B cell (primary cell): ENCODE data around the gene RNF175. TPM values are rescaled to one million over a fixed set of nuclear protein-coding genes. Genes with fewer than 3 reads are reported as not detected.

Experiments used
- ATAC-seq: fragments of 200-7000 bp; cut with Tn5 transposase; one replicate; pipeline ENCODE4 v1.10.0; 2021; ENCODE audit warnings: low read depth, mild to moderate bottlenecking, moderate number of reproducible peaks, moderate library complexity
- CTCF ChIA-PET: fragments of 350-600 bp; sonication (Branson Sonifier 250); formaldehyde crosslinking; loops from one replicate; lab custom pipeline; 2021; ENCODE audit warnings: antibody characterized with exemption, inconsistent platforms; lab: Charles Lee
- POLR2A ChIA-PET: fragments of 350-600 bp; sonication (Branson Sonifier 250); formaldehyde crosslinking; loops from one replicate; lab custom pipeline; 2021; ENCODE audit warnings: antibody characterized with exemption; lab: Charles Lee
- DNase-seq: peaks from one replicate; pipeline ENCODE4 v3.0.0; 2013
- H2AFZ ChIP-seq: 2 replicates; pipeline ENCODE4 v1.6.1; 2012; ENCODE audit warnings: mild to moderate bottlenecking, low read depth, low read length; ENCODE audit not compliant: insufficient read depth, poor library complexity, severe bottlenecking
- H3K27ac ChIP-seq, 2 donors: 1 replicate in 1 of 2; 2 replicates in 1 of 2; pipeline ENCODE4 v1.5.1; 2012 to 2013; ENCODE audit warnings: low read length in 2 of 2, mild to moderate bottlenecking in 2 of 2, moderate library complexity in 1 of 2
- H3K27me3 ChIP-seq, 4 experiments: fragments of 200-600 bp in 1 of 4; sonication (generic) in 1 of 4; replicated peaks in 1 of 4; 1 replicate in 2 of 4; 2 replicates in 2 of 4; pipeline versions ENCODE4 v1.6.1 to v1.7.0; 2013 to 2016; ENCODE audit warnings: low read length in 3 of 4, mild to moderate bottlenecking in 2 of 4, mixed read lengths in 1 of 4, moderate library complexity in 1 of 4; ENCODE audit not compliant: insufficient read depth in 4 of 4, control insufficient read depth in 3 of 4; ENCODE audit errors: control extremely low read depth in 1 of 4
- H3K36me3 ChIP-seq, 2 experiments: replicated peaks in 1 of 2; 1 replicate in 1 of 2; 2 replicates in 1 of 2; pipeline versions ENCODE4 v1.6.1 to v1.7.1; 2013; ENCODE audit warnings: low read length in 1 of 2; ENCODE audit not compliant: insufficient read depth in 2 of 2, control insufficient read depth in 1 of 2; ENCODE audit errors: control extremely low read depth in 1 of 2, extremely low read depth in 1 of 2
- H3K4me1 ChIP-seq, 2 donors: fragments of 200-600 bp in 1 of 2; sonication (generic) in 1 of 2; 1 replicate in 1 of 2; 2 replicates in 1 of 2; pipeline versions ENCODE4 v1.5.1 to v1.6.1; 2013 to 2017; ENCODE audit warnings: low read length in 2 of 2; ENCODE audit not compliant: control insufficient read depth in 2 of 2, insufficient read depth in 2 of 2
- H3K4me2 ChIP-seq: replicated peaks from 2 replicates; pipeline ENCODE3; 2012; ENCODE audit warnings: mild to moderate bottlenecking, low read depth, low read length; ENCODE audit not compliant: poor library complexity, severe bottlenecking
- H3K4me3 ChIP-seq, 5 experiments: fragments of 200-600 bp in 1 of 5; sonication (generic) in 1 of 5; 1 replicate in 3 of 5; 2 replicates in 2 of 5; pipeline versions ENCODE4 v1.5.1 to v1.7.0; 2011 to 2016; ENCODE audit warnings: low read length in 4 of 5, mild to moderate bottlenecking in 4 of 5, low read depth in 2 of 5, control low read depth in 1 of 5, moderate library complexity in 1 of 5; ENCODE audit not compliant: insufficient read depth in 1 of 5; ENCODE audit errors: control extremely low read depth in 1 of 5, extremely low read depth in 1 of 5
- H3K79me2 ChIP-seq: fragments of 200-600 bp; sonication (generic); one replicate; pipeline ENCODE4 v1.6.0; 2016; ENCODE audit warnings: low read length; ENCODE audit not compliant: control insufficient read depth, insufficient read depth
- H3K9ac ChIP-seq: fragments of 200-600 bp; sonication (generic); 2 replicates; pipeline ENCODE4 v1.6.1; 2017; ENCODE audit warnings: mild to moderate bottlenecking, low read length, moderate library complexity
- H3K9me3 ChIP-seq, 3 donors: one replicate each; pipeline versions ENCODE4 v1.6.1 to v1.7.1; 2013; ENCODE audit warnings: low read length in 2 of 3; ENCODE audit not compliant: control insufficient read depth in 2 of 3, insufficient read depth in 1 of 3; ENCODE audit errors: control extremely low read depth in 1 of 3
- H4K20me1 ChIP-seq: 2 replicates; pipeline ENCODE4 v1.6.0; 2012; ENCODE audit warnings: mild to moderate bottlenecking, low read length; ENCODE audit not compliant: insufficient read depth, control insufficient read depth, poor library complexity, severe bottlenecking
- H3K27ac Mint-ChIP-seq: one replicate; pipeline ENCODE4 v1.8.0; 2021; ENCODE audit warnings: mixed read lengths
- H3K27me3 Mint-ChIP-seq: one replicate; pipeline ENCODE4 v1.8.0; 2021; ENCODE audit warnings: mixed read lengths
- H3K4me1 Mint-ChIP-seq: one replicate; pipeline ENCODE4 v1.8.0; 2021; ENCODE audit warnings: mixed read lengths
- H3K4me3 Mint-ChIP-seq: one replicate; pipeline ENCODE4 v1.8.0; 2021; ENCODE audit warnings: mixed read lengths
- H3K9me3 Mint-ChIP-seq: one replicate; pipeline ENCODE4 v1.8.0; 2022; ENCODE audit warnings: mixed read lengths; ENCODE audit not compliant: insufficient read depth
- CTCF ChIP-seq: fragments of 200-600 bp; IDR thresholded peaks from one replicate; pipeline ENCODE4 v1.8.0; 2022; ENCODE audit warnings: antibody characterized with exemption, mild to moderate bottlenecking
- EZH2 ChIP-seq: IDR thresholded peaks from 2 replicates; pipeline ENCODE4 v1.6.1; 2012; ENCODE audit warnings: borderline replicate concordance, low read depth, mild to moderate bottlenecking, moderate library complexity, low read length; ENCODE audit not compliant: insufficient read depth, poor library complexity, severe bottlenecking
- WGBS: methylation state at CpG from one replicate; pipeline ENCODE4 v1.1.5; 2013; ENCODE audit warnings: missing lambda C conversion rate; ENCODE audit not compliant: insufficient coverage; 5-methylcytosine and 5-hydroxymethylcytosine counted together
- intact Hi-C: fragments of 100-400 bp; cut with micrococcal nuclease; formaldehyde crosslinking; loops from one replicate; pipeline ENCODE4 v1.10.0; 2022
- polyA plus RNA-seq: library from polyadenylated mRNA; depleted of rRNA; stranded (reverse); fragments of >200 nt; gene quantifications from 2 replicates; pipeline ENCODE4 v1.2.3, GENCODE V29; 2012
- total RNA-seq, 2 donors: library from RNA; stranded (reverse); fragments of 120-200 nt in 1 of 2; gene quantifications; 1 replicate in 1 of 2; 2 replicates in 1 of 2; pipeline versions ENCODE4 v1.2.3 to v1.2.4, GENCODE V29; 2013 to 2022

RNF175 gene
- total and polyA plus RNA-seq, 2 donors (not counting 1 experiment from before 2014, with no cell fraction given), result not detected

GRCh38 chr4:153684182-153684970 is 75.4 kb downstream of the RNF175 start, which contains the start of gene TLR2:
Gene TLR2, plus strand, starts transcription at chr4:153684280. Its CDS starts 18,628 bp downstream, at chr4:153702908.
- ATAC-seq (peak; percentile 93), DNase-seq (peak; percentile 86)
- POLR2A ChIA-PET, result no interaction called here
- peak within 1 kb of the TSS; percentile 68 to 90 (median 87) for H3K4me3 ChIP-seq
- Mint-ChIP-seq H3K4me3 (peak within 1 kb of the TSS; percentile 89), H3K9me3 (peaks cover 12% of the 10 kb centered on the region), H3K4me1 (peaks cover 15% of the 10 kb centered on the region), H3K27me3 (peaks cover 7% of the 10 kb centered on the region), H3K27ac (peak within 1 kb of the TSS; percentile 73)
- peaks cover 1 to 16% (median 15%) of the 10 kb centered on the region in 3 donors for H3K9me3 ChIP-seq
- peaks cover 4% of the 10 kb centered on the region in 2 experiments for H3K36me3 ChIP-seq
- H3K27me3 ChIP-seq, result peaks cover 0 to 15% (median 7%) of the 10 kb centered on the region in 4 experiments
- peak within 1 kb of the TSS; percentile 99 for H3K4me2 ChIP-seq
- CTCF ChIA-PET, result interaction anchor here (1.0 to 1.8 kb wide), 2 partner anchors 66 to 745 kb away, joined by 3 to 6 read pairs; no protein-coding TSS in a partner anchor
- H4K20me1 ChIP-seq, result no peaks in the 10 kb centered on the region
- WGBS, result under 1% methylated on average over 75 of the region's 75 CpGs
- peak within 1 kb of the TSS; percentile 96 for H3K9ac ChIP-seq
- TF ChIP-seq CTCF, result no peak
- no peak for TF ChIP-seq EZH2
- H3K27ac ChIP-seq, result peak within 1 kb of the TSS; percentile 38 to 47
- H2AFZ ChIP-seq, result peak within 1 kb of the TSS; percentile 86
- intact Hi-C loops, result no loop called here
- peaks cover 12 to 17% of the 10 kb centered on the region in 2 donors for H3K4me1 ChIP-seq
- H3K79me2 ChIP-seq, result no peaks in the 10 kb centered on the region

GRCh38 chr4:153683763-153684181 is 76.1 kb downstream of the RNF175 start:
- no peaks in the 10 kb centered on the region for H4K20me1 ChIP-seq
- H3K4me2 ChIP-seq, result peak overlapping the region; percentile 99
- H3K9me3 ChIP-seq, result peaks cover 1 to 12% (median 12%) of the 10 kb centered on the region in 3 donors
- Mint-ChIP-seq H3K27me3 (peaks cover 11% of the 10 kb centered on the region), H3K4me3 (peak overlapping the region; percentile 75), H3K4me1 (peaks cover 15% of the 10 kb centered on the region), H3K27ac (peak overlapping the region; percentile 20), H3K9me3 (peaks cover 9% of the 10 kb centered on the region)
- no peak for TF ChIP-seq CTCF
- TF ChIP-seq EZH2, result no peak
- H2AFZ ChIP-seq, result peak overlapping the region; percentile 86
- H3K4me1 ChIP-seq, result peaks cover 12 to 17% of the 10 kb centered on the region in 2 donors
- H3K27me3 ChIP-seq, result peaks cover 0 to 15% (median 7%) of the 10 kb centered on the region in 4 experiments
- no peak for DNase-seq
- intact Hi-C loops, result no loop called here
- no peak for ATAC-seq
- H3K9ac ChIP-seq, result peak overlapping the region; percentile 96
- WGBS, result 15% methylated on average over 27 of the region's 27 CpGs
- POLR2A ChIA-PET, result no interaction called here
- H3K27ac ChIP-seq, result no peak overlapping the region
- CTCF ChIA-PET, result interaction anchor here (1.0 to 1.8 kb wide), 3 partner anchors 40 to 744 kb away, joined by 3 to 6 read pairs (median 3); no protein-coding TSS in a partner anchor
- no peaks in the 10 kb centered on the region for H3K79me2 ChIP-seq
- peaks cover 4% of the 10 kb centered on the region in 2 experiments for H3K36me3 ChIP-seq
- H3K4me3 ChIP-seq, result peak overlapping the region; percentile 36 to 90 (median 87)
